OCI-LY7 (cell line): Measurements from ENCODE around the gene GRAP2.

Source experiments
- CTCF ChIP-seq: fragments of 200-600 bp; sonication (generic); conservative IDR thresholded peaks from 2 replicates; pipeline ENCODE4 v1.5.1; 2014; ENCODE audit warnings: mild to moderate bottlenecking, antibody characterized with exemption, low read length, moderate library complexity, mixed read lengths
- EZH2phosphoT487 ChIP-seq: fragments of 200-600 bp; sonication (generic); IDR thresholded peaks from 2 replicates; pipeline ENCODE4 v1.6.1; 2018; ENCODE audit warnings: low read depth, borderline replicate concordance, mild to moderate bottlenecking, mixed run types, antibody characterized with exemption, low read length, moderate library complexity, mixed read lengths

GRCh38 chr22:39947220-39948216, 46.6 kb downstream of the GRAP2 start:
- no peak for TF ChIP-seq CTCF
- TF ChIP-seq EZH2phosphoT487, result no peak
